ENCODE measurements around the gene LBHD2.

LBHD2 gene

GRCh38 chr14:103125098-103126070, 41.4 kb downstream of the LBHD2 start:
- H3K4me3 ChIP-seq (ENCODE audit: low read length) = peak overlapping the region; percentile 66
- TF ChIP-seq, protein P1, sequence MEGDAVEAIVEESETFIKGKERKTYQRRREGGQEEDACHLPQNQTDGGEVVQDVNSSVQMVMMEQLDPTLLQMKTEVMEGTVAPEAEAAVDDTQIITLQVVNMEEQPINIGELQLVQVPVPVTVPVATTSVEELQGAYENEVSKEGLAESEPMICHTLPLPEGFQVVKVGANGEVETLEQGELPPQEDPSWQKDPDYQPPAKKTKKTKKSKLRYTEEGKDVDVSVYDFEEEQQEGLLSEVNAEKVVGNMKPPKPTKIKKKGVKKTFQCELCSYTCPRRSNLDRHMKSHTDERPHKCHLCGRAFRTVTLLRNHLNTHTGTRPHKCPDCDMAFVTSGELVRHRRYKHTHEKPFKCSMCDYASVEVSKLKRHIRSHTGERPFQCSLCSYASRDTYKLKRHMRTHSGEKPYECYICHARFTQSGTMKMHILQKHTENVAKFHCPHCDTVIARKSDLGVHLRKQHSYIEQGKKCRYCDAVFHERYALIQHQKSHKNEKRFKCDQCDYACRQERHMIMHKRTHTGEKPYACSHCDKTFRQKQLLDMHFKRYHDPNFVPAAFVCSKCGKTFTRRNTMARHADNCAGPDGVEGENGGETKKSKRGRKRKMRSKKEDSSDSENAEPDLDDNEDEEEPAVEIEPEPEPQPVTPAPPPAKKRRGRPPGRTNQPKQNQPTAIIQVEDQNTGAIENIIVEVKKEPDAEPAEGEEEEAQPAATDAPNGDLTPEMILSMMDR (conservative IDR thresholded peaks at IDR 0.05; ENCODE audit: low read length) = no peak
- no peak for DNase-seq (ENCODE audit: low read depth)

DNA sequence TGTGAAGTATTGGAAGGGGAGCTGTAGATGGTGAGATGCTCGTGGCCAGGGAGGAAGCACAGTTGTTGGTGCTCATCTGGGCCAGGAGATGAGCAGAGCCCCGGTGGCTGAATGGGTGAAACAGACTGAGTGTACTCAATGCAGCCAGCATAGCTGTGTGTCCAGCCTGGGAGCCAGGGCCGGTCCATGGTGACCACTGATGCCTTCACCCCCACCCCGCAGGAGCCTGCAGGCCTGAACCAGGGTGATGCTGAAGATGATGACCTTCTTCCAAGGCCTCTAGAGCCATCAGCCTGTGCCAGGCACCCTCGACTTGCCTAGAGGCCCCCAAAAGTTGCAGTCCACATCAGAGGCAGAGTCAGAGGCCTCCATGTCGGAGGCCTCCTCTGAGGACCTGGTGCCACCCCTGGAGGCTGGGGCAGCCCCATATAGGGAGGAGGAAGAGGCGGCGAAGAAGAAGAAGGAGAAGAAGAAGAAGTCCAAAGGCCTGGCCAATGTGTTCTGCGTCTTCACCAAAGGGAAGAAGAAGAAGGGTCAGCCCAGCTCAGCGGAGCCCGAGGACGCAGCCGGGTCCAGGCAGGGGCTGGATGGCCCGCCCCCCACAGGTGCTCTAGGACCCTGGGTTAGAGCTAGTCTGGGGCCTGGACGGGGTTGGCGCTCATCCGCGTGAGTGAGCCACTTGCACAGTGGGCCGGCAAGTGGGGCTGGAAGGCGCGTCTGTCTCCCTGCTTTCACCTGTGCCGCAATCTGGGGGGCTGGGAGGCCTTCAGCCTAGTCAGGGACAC, 42.3 kb downstream of the LBHD2 start:
- peak overlapping the region; percentile 20; the same call in 1 of the 2 replicates for H3K4me3 ChIP-seq (ENCODE audit: low read length)
- TF ChIP-seq, protein P1 (conservative IDR thresholded peaks at IDR 0.05; ENCODE audit: low read length) = no peak
- no peak for DNase-seq (ENCODE audit: low read depth)

DNA sequence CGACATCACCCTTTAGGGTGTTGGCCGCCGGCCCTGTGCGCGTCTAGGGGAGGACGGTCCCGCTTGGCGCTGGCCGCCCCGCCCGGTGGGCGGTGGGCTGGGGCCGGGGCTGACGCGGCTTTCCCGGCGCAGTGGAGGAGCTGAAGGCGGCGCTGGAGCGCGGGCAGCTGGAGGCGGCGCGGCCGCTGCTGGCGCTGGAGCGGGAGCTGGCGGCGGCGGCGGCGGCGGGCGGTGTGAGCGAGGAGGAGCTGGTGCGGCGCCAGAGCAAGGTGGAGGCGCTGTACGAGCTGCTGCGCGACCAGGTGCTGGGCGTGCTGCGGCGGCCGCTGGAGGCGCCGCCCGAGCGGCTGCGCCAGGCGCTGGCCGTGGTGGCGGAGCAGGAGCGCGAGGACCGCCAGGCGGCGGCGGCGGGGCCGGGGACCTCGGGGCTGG, 42.9 kb downstream of the LBHD2 start:
- no peak for DNase-seq (ENCODE audit: low read depth)
- TF ChIP-seq, protein P1 (conservative IDR thresholded peaks at IDR 0.05; ENCODE audit: low read length) = no peak
- peak overlapping the region; percentile 20; the same call in 1 of the 2 replicates for H3K4me3 ChIP-seq (ENCODE audit: low read length)

DNA sequence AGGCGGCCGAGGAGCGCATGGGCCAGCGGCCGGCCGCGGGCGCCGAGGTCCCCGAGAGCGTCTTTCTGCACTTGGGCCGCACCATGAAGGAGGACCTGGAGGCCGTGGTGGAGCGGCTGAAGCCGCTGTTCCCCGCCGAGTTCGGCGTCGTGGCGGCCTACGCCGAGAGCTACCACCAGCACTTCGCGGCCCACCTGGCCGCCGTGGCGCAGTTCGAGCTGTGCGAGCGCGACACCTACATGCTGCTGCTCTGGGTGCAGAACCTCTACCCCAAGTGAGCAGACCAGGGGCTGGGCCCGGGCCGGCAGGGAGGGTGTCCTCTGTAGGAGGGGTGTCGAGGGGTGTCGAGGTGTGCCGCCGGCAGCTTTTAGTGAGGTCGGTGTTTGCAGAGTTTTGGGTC, 43.3 kb downstream of the LBHD2 start:
- TF ChIP-seq, protein P1 (conservative IDR thresholded peaks at IDR 0.05; ENCODE audit: low read length) = no peak
- H3K4me3 ChIP-seq (ENCODE audit: low read length) = no peak overlapping the region
- no peak for DNase-seq (ENCODE audit: low read depth)

GRCh38 chr14:103127861-103128598, 44.0 kb downstream of the LBHD2 start:
- TF ChIP-seq, protein P1 (conservative IDR thresholded peaks at IDR 0.05; ENCODE audit: low read length) = no peak
- no peak for DNase-seq (ENCODE audit: low read depth)
- no peak overlapping the region for H3K4me3 ChIP-seq (ENCODE audit: low read length)

- TF ChIP-seq, protein P1 (conservative IDR thresholded peaks at IDR 0.05; ENCODE audit: low read length) = no peak
- no peak overlapping the region for H3K4me3 ChIP-seq (ENCODE audit: low read length)
- no peak for DNase-seq (ENCODE audit: low read depth)
Observed at GRCh38 chr14:103128631-103129300, 44.8 kb downstream of the LBHD2 start.
